Astrocyte of the spinal cord (primary cell): ENCODE measurements around the gene EHBP1.
A peak's percentile ranks its signal among the peaks of the same experiment; 100 is the strongest.

ENCODE experiments used
- DNase-seq: peaks from one replicate; pipeline ENCODE4 v3.0.0; 2011; ENCODE audit warnings: low read depth, low spot score
- H3K4me3 ChIP-seq: 2 replicates; pipeline ENCODE4 v1.5.1; 2011; ENCODE audit warnings: low read depth, mild to moderate bottlenecking, low read length, moderate library complexity
- CTCF ChIP-seq: IDR thresholded peaks from 2 replicates; pipeline ENCODE4 v1.5.1; 2012; ENCODE audit warnings: low read depth, mild to moderate bottlenecking, low read length, inconsistent platforms
- in situ Hi-C: cut with HindIII; loops from 2 replicates; pipeline ENCODE4 v1.10.0; 2017; ENCODE audit warnings: low sequenced_read_pairs

Gene EHBP1

GRCh38 chr2:62812921-62813825, 107.7 kb downstream of the EHBP1 start:
- in situ Hi-C loops = no loop called here
- DNase-seq = no peak

GRCh38 chr2:62814123-62814522, 108.6 kb downstream of the EHBP1 start:
- TF ChIP-seq CTCF = no peak
- DNase-seq = peak; percentile 66
- in situ Hi-C loops = no loop called here
- no peak overlapping the region for H3K4me3 ChIP-seq

More at GRCh38 chr2:62812921-62813825, 107.7 kb downstream of the EHBP1 start:
- H3K4me3 ChIP-seq = no peak overlapping the region
- no peak for TF ChIP-seq CTCF

GRCh38 chr2:62817348-62817747, 111.8 kb downstream of the EHBP1 start:
- no peak for DNase-seq
- no peak for TF ChIP-seq CTCF
- in situ Hi-C loops = no loop called here
- no peak overlapping the region for H3K4me3 ChIP-seq

- peak; percentile 36 for DNase-seq
- no peak overlapping the region for H3K4me3 ChIP-seq
- no peak for TF ChIP-seq CTCF
- in situ Hi-C loops = no loop called here
These were observed 112.6 kb downstream of the EHBP1 start for GRCh38 chr2:62817995-62818713.

GRCh38 chr2:62822549-62822948, 117.0 kb downstream of the EHBP1 start:
- no peak overlapping the region for H3K4me3 ChIP-seq
- no peak for DNase-seq
- no peak for TF ChIP-seq CTCF
- in situ Hi-C loops = no loop called here

- H3K4me3 ChIP-seq = no peak overlapping the region
- DNase-seq = no peak
- TF ChIP-seq CTCF = no peak
- in situ Hi-C loops = no loop called here
These were observed 118.9 kb downstream of the EHBP1 start for GRCh38 chr2:62824388-62824787.
